BLaER1 (cell line): ENCODE measurements around the gene TCEAL7.
"Not testable (repeated sequence)": the region's sequence is repeated elsewhere in the genome, so short reads cannot be mapped to it uniquely, and the experiment has no call there.

Source experiments
- H3K27ac ChIP-seq: shearing (Covaris generic); formaldehyde crosslinking; 2 replicates; pipeline ENCODE4 v1.8.1; 2022
- H3K27me3 ChIP-seq: shearing (Covaris generic); formaldehyde crosslinking; 2 replicates; pipeline ENCODE4 v1.8.1; 2022
- H3K36me3 ChIP-seq: shearing (Covaris generic); formaldehyde crosslinking; 2 replicates; pipeline ENCODE4 v1.8.1; 2022
- H3K4me1 ChIP-seq: shearing (Covaris generic); formaldehyde crosslinking; 2 replicates; pipeline ENCODE4 v1.8.1; 2022
- H3K4me2 ChIP-seq: shearing (Covaris generic); formaldehyde crosslinking; 2 replicates; pipeline ENCODE4 v1.8.1; 2022
- H3K4me3 ChIP-seq: shearing (Covaris generic); formaldehyde crosslinking; 2 replicates; pipeline ENCODE4 v1.8.1; 2022
- H3K9ac ChIP-seq: shearing (Covaris generic); formaldehyde crosslinking; 2 replicates; pipeline ENCODE4 v1.8.1; 2022
- H3K9me3 ChIP-seq: shearing (Covaris generic); formaldehyde crosslinking; 2 replicates; pipeline ENCODE4 v1.8.1; 2022
- H4K20me1 ChIP-seq: shearing (Covaris generic); formaldehyde crosslinking; 2 replicates; pipeline ENCODE4 v1.8.1; 2022
- Cebpa-rat ChIP-seq: shearing (Covaris generic); IDR thresholded peaks from 2 replicates; pipeline ENCODE4 v1.8.1; 2022

TCEAL7 gene, protein sequence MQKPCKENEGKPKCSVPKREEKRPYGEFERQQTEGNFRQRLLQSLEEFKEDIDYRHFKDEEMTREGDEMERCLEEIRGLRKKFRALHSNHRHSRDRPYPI

GRCh38 chrX:103329991-103330390 is at the start of gene TCEAL7:
Gene TCEAL7, plus strand, starts transcription at chrX:103330239. Its CDS starts 1,165 bp downstream, at chrX:103331404.
- Histone ChIP-seq H3K9ac (no peak within 1 kb of the TSS), H3K36me3 (no peaks in the 10 kb centered on the region), H3K4me2 (no peak within 1 kb of the TSS), H3K27me3 (peaks cover 33% of the 10 kb centered on the region), H3K4me3 (no peak within 1 kb of the TSS), H3K9me3 (no peaks in the 10 kb centered on the region), H4K20me1 (no peaks in the 10 kb centered on the region), H3K27ac (no peak within 1 kb of the TSS), H3K4me1 (peaks cover 6% of the 10 kb centered on the region; the same call in 1 of the 2 replicates)
- TF ChIP-seq Cebpa-rat = no peak

GRCh38 chrX:103293118-103293517 is 36.9 kb upstream of the TCEAL7 start:
- Histone ChIP-seq H3K27ac (no peak overlapping the region), H3K36me3 (no peaks in the 10 kb centered on the region), H3K4me2 (no peak overlapping the region), H3K27me3 (no peaks in the 10 kb centered on the region; the same call in 1 of the 2 replicates), H3K9ac (no peak overlapping the region), H3K4me1 (no peaks in the 10 kb centered on the region), H3K4me3 (no peak overlapping the region), H4K20me1 (no peaks in the 10 kb centered on the region), H3K9me3 (peaks cover 4% of the 10 kb centered on the region; the same call in 1 of the 2 replicates)
- TF ChIP-seq Cebpa-rat = no peak

DNA sequence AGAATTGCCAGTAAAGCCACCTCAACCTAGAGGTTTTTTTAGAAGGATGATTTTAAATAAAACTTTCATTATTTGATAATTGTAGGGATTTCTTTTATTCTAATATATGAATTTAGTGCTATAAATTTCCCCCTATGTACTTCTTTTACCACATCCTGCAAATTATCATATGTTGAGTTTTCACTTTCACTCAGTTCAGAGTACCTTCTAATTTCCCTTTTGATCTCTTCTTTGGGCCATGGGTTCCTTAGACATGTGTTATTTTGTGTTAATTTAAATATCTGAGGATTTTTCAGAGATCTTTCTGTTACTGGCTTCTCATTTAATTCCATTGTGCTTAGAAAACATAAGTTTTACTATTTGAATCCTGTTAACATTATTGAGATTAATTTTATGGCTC is 25.3 kb upstream of the TCEAL7 start:
- Histone ChIP-seq H3K4me2 (no peak overlapping the region), H3K9me3 (0 out of 2 replicates have a peak, but pooled peaks cover under 1% of the 10 kb centered on the region), H3K9ac (no peak overlapping the region), H3K36me3 (no peaks in the 10 kb centered on the region), H3K27me3 (no peaks in the 10 kb centered on the region; the same call in 1 of the 2 replicates), H3K4me1 (no peaks in the 10 kb centered on the region), H3K4me3 (no peak overlapping the region), H3K27ac (no peak overlapping the region), H4K20me1 (no peaks in the 10 kb centered on the region)
- TF ChIP-seq Cebpa-rat = no peak

DNA sequence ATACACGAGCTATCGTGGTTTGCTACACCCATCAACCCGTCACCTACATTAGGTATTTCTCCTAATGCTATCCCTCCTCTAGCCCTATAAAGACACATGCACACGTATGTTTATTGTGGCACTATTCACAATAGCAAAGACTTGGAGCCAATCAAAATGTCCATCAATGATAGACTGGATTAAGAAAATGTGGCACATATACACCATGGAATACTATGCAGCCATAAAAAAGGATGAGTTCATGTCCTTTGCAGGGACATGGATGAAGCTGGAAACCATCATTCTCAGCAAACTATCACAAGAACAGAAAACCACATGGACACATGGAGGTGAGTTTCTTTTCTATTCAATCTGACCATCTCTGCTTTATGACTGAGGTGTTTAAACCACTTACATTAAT is 24.4 kb upstream of the TCEAL7 start:
- not testable (repeated sequence) for H3K9ac ChIP-seq, H3K36me3 ChIP-seq, H4K20me1 ChIP-seq, H3K4me1 ChIP-seq, H3K27me3 ChIP-seq, H3K27ac ChIP-seq, H3K4me3 ChIP-seq, H3K4me2 ChIP-seq
- peaks cover 10% of the 10 kb centered on the region for H3K9me3 ChIP-seq

DNA sequence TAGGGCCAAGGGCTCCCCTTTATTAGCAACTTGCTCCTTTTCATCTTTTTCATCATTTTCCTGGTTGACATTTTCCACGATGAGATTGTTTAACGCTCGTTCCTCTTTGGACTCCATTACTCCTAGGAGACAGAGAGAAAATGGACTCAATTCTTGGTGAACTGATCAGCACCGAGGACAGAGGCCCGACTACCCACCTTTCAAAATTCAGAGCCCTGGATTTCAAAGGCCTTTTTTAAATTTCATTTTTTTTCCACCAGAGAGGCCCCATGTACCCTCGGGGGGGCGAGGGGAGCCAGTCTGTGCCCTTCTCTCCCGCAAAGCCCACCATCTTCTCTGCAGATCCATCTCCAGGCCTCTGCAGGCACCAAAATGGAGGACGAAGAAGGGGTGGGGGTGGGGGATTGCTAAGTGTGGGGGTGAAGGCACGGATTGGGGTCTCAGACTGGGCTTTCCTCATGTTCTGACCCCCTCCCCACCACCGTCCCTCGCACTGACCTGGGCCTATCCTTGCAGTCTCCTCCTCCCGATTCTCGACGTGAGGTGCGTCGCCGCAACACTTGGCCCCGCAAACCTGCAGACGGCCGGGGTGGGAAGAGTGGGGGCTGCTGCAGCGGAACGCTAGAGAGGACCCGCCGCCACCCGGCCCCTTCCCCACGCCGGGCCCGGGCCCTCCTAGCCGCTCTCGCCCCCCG is 20.0 kb upstream of the TCEAL7 start:
- no peak for TF ChIP-seq Cebpa-rat
- no peaks in the 10 kb centered on the region for H3K27me3 ChIP-seq
- H3K36me3 ChIP-seq = no peaks in the 10 kb centered on the region
- no peaks in the 10 kb centered on the region for H3K4me1 ChIP-seq
- peaks cover 13% of the 10 kb centered on the region for H3K9me3 ChIP-seq
- no peak overlapping the region for H3K4me2 ChIP-seq
- H4K20me1 ChIP-seq = no peaks in the 10 kb centered on the region
- no peak overlapping the region for H3K27ac ChIP-seq
- no peak overlapping the region for H3K9ac ChIP-seq
- H3K4me3 ChIP-seq = no peak overlapping the region

GRCh38 chrX:103310555-103311398 is 19.3 kb upstream of the TCEAL7 start, which contains the start of gene BEX2:
Gene BEX2, minus strand, starts transcription at chrX:103310990. Its CDS starts 1,014 bp downstream, at chrX:103309976.
- Histone ChIP-seq H3K4me2 (no peak within 1 kb of the TSS), H4K20me1 (no peaks in the 10 kb centered on the region), H3K4me1 (no peaks in the 10 kb centered on the region), H3K36me3 (no peaks in the 10 kb centered on the region), H3K9ac (no peak within 1 kb of the TSS), H3K27me3 (no peaks in the 10 kb centered on the region), H3K27ac (no peak within 1 kb of the TSS), H3K4me3 (no peak within 1 kb of the TSS), H3K9me3 (peaks cover 13% of the 10 kb centered on the region)
- no peak for TF ChIP-seq Cebpa-rat

GRCh38 chrX:103311399-103311780 is 18.6 kb upstream of the TCEAL7 start:
- H3K4me2 ChIP-seq = no peak overlapping the region
- no peaks in the 10 kb centered on the region for H4K20me1 ChIP-seq
- no peak overlapping the region for H3K27ac ChIP-seq
- TF ChIP-seq Cebpa-rat = no peak
- no peak overlapping the region for H3K9ac ChIP-seq
- peaks cover 13% of the 10 kb centered on the region for H3K9me3 ChIP-seq
- H3K4me3 ChIP-seq = no peak overlapping the region
- no peaks in the 10 kb centered on the region for H3K27me3 ChIP-seq
- no peaks in the 10 kb centered on the region for H3K36me3 ChIP-seq
- H3K4me1 ChIP-seq = no peaks in the 10 kb centered on the region

DNA sequence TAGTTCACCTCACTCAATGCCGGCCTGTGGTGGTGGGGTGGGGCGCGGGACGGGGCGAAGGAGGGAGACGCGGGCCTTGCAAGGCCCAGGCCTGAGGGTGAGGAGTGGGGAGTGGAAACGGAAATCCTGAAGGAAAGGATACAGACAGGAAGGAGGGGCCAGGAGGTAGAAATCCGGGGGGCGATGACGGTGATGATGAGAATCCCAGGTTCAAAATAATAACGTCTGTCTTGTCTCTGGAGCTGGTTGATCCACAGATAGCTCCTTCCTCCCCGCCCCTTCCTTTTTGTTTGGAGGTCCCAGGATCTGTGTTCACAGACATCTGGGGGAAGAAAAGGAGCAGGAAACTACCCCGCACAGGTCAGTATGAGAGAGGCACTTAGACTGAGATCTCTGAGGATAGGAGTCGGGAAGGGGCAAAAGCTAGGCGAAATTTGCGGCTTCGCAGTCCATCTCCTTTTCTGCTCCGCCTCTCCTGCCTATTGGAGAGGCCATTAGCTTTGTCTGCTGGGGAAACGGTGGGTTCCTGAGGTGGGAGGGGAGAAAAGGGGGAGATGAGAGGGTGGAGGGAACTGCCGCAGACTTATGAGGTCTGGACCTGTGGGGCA is 746 bp downstream of the TCEAL7 start:
- no peak for TF ChIP-seq Cebpa-rat
- no peak overlapping the region for H3K27ac ChIP-seq
- no peak overlapping the region for H3K4me3 ChIP-seq
- no peaks in the 10 kb centered on the region for H4K20me1 ChIP-seq
- no peak overlapping the region for H3K4me2 ChIP-seq
- peaks cover 6% of the 10 kb centered on the region; the same call in 1 of the 2 replicates for H3K4me1 ChIP-seq
- H3K27me3 ChIP-seq = peaks cover 33% of the 10 kb centered on the region
- no peaks in the 10 kb centered on the region for H3K36me3 ChIP-seq
- no peaks in the 10 kb centered on the region for H3K9me3 ChIP-seq
- no peak overlapping the region for H3K9ac ChIP-seq

DNA sequence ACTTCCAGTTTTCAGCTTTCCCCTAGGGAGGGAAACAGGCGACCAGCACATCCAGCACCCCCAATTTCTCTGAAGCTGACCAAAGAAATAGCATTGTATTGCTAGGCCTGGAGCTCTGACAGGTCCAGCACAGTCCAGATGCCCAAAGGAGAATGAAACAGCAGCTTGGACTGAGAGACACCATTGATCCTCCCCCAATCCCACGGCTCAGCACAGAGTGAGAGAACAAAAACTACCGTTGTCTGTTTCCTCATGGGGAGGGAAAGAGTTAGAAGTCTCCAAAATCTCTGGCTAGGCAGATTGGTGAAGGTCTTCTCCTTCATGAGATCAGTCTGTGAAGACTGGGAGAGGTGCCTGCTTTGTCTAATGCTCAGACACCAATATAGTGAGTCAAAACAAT is 8.6 kb downstream of the TCEAL7 start:
- Histone ChIP-seq H3K4me2 (no peak overlapping the region), H3K9me3 (no peaks in the 10 kb centered on the region), H3K9ac (no peak overlapping the region), H3K36me3 (no peaks in the 10 kb centered on the region), H3K27me3 (peaks cover 18% of the 10 kb centered on the region), H3K27ac (no peak overlapping the region), H4K20me1 (no peaks in the 10 kb centered on the region), H3K4me1 (no peaks in the 10 kb centered on the region), H3K4me3 (no peak overlapping the region)
- no peak for TF ChIP-seq Cebpa-rat
